ENCODE results near the gene DMXL1. TPM values are rescaled to one million over a fixed set of nuclear protein-coding genes. Genes with fewer than 3 reads are reported as not detected.

Gene DMXL1
- total RNA-seq, 1 experiment from 2014 or later, result 30.0 TPM

DNA sequence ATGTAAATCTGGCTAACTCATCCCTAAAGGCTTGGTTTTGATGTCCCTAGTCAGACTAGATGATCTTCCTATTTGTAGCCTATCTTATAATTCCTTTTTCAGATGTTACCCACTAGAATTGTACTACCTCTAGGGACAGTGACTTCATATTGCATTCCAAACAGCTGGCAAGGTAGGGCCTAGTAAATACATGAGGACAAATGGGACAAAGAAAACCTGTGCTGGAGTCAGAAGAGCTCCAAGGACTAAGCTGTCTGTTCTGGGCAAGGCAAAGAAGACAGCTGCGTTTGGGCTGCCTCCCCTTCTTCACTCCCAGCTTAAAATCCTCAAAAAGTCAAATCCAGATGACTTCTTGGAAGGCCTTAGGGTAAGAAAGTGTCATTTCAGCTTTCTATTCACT is 10.0 kb downstream of the DMXL1 start:
- no peak overlapping the region for H3K4me3 ChIP-seq (ENCODE audit: low read depth, low read length)
- CTCF ChIA-PET, result no interaction called here
- peaks cover 11% of the 10 kb centered on the region for H3K36me3 Mint-ChIP-seq (ENCODE audit: insufficient read depth, unreplicated experiment)
- POLR2A ChIA-PET, result interaction anchor here (1.0 kb wide), 1 partner anchor 10 kb away, joined by 5 read pairs; the partner anchor contains the start of gene DMXL1
- no peak overlapping the region for H3K4me3 Mint-ChIP-seq (ENCODE audit: unreplicated experiment)
- peaks cover 9% of the 10 kb centered on the region for H3K4me1 ChIP-seq
- no peaks in the 10 kb centered on the region for H3K36me3 ChIP-seq (ENCODE audit: control insufficient read depth, insufficient read depth, low read length)
- no peaks in the 10 kb centered on the region for H3K27me3 Mint-ChIP-seq (ENCODE audit: insufficient read depth, unreplicated experiment)
- TF ChIP-seq, protein P1, sequence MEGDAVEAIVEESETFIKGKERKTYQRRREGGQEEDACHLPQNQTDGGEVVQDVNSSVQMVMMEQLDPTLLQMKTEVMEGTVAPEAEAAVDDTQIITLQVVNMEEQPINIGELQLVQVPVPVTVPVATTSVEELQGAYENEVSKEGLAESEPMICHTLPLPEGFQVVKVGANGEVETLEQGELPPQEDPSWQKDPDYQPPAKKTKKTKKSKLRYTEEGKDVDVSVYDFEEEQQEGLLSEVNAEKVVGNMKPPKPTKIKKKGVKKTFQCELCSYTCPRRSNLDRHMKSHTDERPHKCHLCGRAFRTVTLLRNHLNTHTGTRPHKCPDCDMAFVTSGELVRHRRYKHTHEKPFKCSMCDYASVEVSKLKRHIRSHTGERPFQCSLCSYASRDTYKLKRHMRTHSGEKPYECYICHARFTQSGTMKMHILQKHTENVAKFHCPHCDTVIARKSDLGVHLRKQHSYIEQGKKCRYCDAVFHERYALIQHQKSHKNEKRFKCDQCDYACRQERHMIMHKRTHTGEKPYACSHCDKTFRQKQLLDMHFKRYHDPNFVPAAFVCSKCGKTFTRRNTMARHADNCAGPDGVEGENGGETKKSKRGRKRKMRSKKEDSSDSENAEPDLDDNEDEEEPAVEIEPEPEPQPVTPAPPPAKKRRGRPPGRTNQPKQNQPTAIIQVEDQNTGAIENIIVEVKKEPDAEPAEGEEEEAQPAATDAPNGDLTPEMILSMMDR (IDR thresholded peaks at IDR 0.05; ENCODE audit: insufficient read depth in 1 of 2, low read depth in 1 of 2, low read length in 1 of 2, severe bottlenecking in 1 of 2, unreplicated experiment in 1 of 2), result no peak
- H3K9me3 Mint-ChIP-seq (ENCODE audit: unreplicated experiment), result no peaks in the 10 kb centered on the region
- H3K27ac Mint-ChIP-seq (ENCODE audit: unreplicated experiment), result no peak overlapping the region
- intact Hi-C loops (cut with micrococcal nuclease; ENCODE audit: unreplicated experiment), result no loop called here
- DNase-seq, result no peak
- BruUV-seq (replicated peaks), result no TSS peak
- H3K4me1 Mint-ChIP-seq (ENCODE audit: low read depth, unreplicated experiment), result peaks cover 25% of the 10 kb centered on the region
- no peaks in the 10 kb centered on the region for H3K9me3 ChIP-seq
- H3K27me3 ChIP-seq (replicated peaks; ENCODE audit: control insufficient read depth, insufficient read depth, low read length), result no peaks in the 10 kb centered on the region

DNA sequence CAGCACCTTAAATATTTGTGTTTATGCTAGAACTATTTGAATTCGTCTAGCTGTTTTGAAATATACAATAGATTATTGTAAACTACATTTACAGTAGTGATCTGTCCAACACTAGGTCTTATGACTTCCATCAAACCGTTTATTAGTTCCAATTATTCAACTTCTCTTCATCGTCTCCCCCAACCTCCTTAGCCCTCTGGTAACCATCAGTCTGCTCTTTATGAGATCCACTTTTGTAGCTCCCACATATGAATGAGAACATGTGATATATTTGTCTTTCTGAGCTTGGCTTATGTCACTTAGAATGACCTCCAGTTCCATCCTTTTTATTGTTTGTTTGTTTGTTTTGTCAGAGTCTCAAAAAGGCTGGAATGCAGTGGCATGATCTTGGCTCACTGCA is 11.8 kb downstream of the DMXL1 start:
- TF ChIP-seq, protein P1 (IDR thresholded peaks at IDR 0.05; ENCODE audit: insufficient read depth in 1 of 2, low read depth in 1 of 2, low read length in 1 of 2, severe bottlenecking in 1 of 2, unreplicated experiment in 1 of 2), result no peak
- CTCF ChIA-PET, result no interaction called here
- intact Hi-C loops (cut with micrococcal nuclease; ENCODE audit: unreplicated experiment), result no loop called here
- H3K9me3 Mint-ChIP-seq (ENCODE audit: unreplicated experiment), result no peaks in the 10 kb centered on the region
- H3K36me3 Mint-ChIP-seq (ENCODE audit: insufficient read depth, unreplicated experiment), result peaks cover 11% of the 10 kb centered on the region
- peaks cover 25% of the 10 kb centered on the region for H3K4me1 Mint-ChIP-seq (ENCODE audit: low read depth, unreplicated experiment)
- no peak overlapping the region for H3K27ac Mint-ChIP-seq (ENCODE audit: unreplicated experiment)
- H3K4me3 Mint-ChIP-seq (ENCODE audit: unreplicated experiment), result no peak overlapping the region
- Histone ChIP-seq H3K4me1 (peaks cover 9% of the 10 kb centered on the region), H3K36me3 (ENCODE audit: control insufficient read depth, insufficient read depth, low read length) (no peaks in the 10 kb centered on the region), H3K27me3 (replicated peaks; ENCODE audit: control insufficient read depth, insufficient read depth, low read length) (no peaks in the 10 kb centered on the region), H3K4me3 (ENCODE audit: low read depth, low read length) (no peak overlapping the region), H3K9me3 (no peaks in the 10 kb centered on the region)
- no TSS peak for BruUV-seq (replicated peaks)
- DNase-seq, result no peak
- no peaks in the 10 kb centered on the region for H3K27me3 Mint-ChIP-seq (ENCODE audit: insufficient read depth, unreplicated experiment)
- POLR2A ChIA-PET, result no interaction called here

DNA sequence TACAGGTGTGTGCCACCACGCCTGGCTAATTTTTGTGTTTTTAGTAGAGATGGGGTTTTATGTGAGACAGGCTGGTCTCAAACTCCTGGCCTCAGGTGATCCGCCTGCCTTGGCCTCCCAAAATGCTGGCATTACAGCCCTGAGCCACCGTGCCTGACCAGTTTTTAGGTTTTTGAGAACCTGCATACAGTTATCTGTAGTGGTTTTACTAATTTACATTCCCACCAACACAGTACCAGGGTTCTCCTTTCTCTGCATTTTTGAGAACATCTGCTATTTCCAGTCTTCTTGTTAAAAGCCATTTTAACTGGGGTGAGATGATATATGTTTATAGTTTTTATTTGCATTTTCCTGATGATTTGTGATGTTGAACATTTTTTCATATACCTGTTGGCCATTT is 12.8 kb downstream of the DMXL1 start:
- Mint-ChIP-seq H3K9me3 (ENCODE audit: unreplicated experiment) (no peaks in the 10 kb centered on the region), H3K27ac (ENCODE audit: unreplicated experiment) (no peak overlapping the region)
- CTCF ChIA-PET, result no interaction called here

More for the DNA sequence above, 12.8 kb downstream of the DMXL1 start:
- H3K4me3 ChIP-seq (ENCODE audit: low read depth, low read length), result no peak overlapping the region
- no TSS peak for BruUV-seq (replicated peaks)
- no peak for DNase-seq
- POLR2A ChIA-PET, result no interaction called here
- H3K9me3 ChIP-seq, result no peaks in the 10 kb centered on the region
- H3K4me3 Mint-ChIP-seq (ENCODE audit: unreplicated experiment), result no peak overlapping the region
- no peaks in the 10 kb centered on the region for H3K27me3 ChIP-seq (replicated peaks; ENCODE audit: control insufficient read depth, insufficient read depth, low read length)
- H3K4me1 Mint-ChIP-seq (ENCODE audit: low read depth, unreplicated experiment), result peaks cover 21% of the 10 kb centered on the region
- H3K36me3 Mint-ChIP-seq (ENCODE audit: insufficient read depth, unreplicated experiment), result peaks cover 11% of the 10 kb centered on the region
- TF ChIP-seq, protein P1 (IDR thresholded peaks at IDR 0.05; ENCODE audit: insufficient read depth in 1 of 2, low read depth in 1 of 2, low read length in 1 of 2, severe bottlenecking in 1 of 2, unreplicated experiment in 1 of 2), result no peak
- no peaks in the 10 kb centered on the region for H3K27me3 Mint-ChIP-seq (ENCODE audit: insufficient read depth, unreplicated experiment)
- H3K4me1 ChIP-seq, result peaks cover 5% of the 10 kb centered on the region
- intact Hi-C loops (cut with micrococcal nuclease; ENCODE audit: unreplicated experiment), result no loop called here
- H3K36me3 ChIP-seq (ENCODE audit: control insufficient read depth, insufficient read depth, low read length), result no peaks in the 10 kb centered on the region
